ENCODE data around the gene BID. TPM values are rescaled to one million over a fixed set of nuclear protein-coding genes. Genes with fewer than 3 reads are reported as not detected.

The BID gene
- total RNA-seq, 4 donors from 2014 or later: 11.8 to 26.6 (median 18.4) TPM

DNA sequence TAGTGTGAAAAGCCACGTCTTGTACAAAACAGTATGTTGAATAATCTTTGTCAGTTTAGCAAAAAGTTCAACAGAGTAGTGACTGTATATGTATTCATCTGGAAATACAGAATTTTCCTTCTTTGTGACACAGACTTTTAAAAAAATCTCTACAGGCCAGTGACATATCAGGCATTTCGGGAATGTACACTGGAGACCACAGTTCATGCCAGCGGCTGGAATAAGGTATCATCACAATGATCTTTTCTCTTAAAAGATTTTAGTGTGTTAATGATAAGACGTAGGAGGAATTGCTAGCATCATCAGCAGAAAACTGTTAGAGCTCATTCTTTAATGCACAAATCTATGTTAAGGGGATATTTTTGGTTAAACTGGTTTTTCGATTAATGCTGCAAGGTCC, 78.3 kb downstream of the BID start:
- H3K36me3 ChIP-seq: peaks cover 16% of the 10 kb centered on the region
- TF ChIP-seq EP300 (IDR thresholded peaks at IDR 0.05) (no peak), POLR2A (IDR thresholded peaks at IDR 0.05) (no peak), POLR2AphosphoS5 (IDR thresholded peaks at IDR 0.05) (no peak)
- TF ChIP-seq, protein P1, sequence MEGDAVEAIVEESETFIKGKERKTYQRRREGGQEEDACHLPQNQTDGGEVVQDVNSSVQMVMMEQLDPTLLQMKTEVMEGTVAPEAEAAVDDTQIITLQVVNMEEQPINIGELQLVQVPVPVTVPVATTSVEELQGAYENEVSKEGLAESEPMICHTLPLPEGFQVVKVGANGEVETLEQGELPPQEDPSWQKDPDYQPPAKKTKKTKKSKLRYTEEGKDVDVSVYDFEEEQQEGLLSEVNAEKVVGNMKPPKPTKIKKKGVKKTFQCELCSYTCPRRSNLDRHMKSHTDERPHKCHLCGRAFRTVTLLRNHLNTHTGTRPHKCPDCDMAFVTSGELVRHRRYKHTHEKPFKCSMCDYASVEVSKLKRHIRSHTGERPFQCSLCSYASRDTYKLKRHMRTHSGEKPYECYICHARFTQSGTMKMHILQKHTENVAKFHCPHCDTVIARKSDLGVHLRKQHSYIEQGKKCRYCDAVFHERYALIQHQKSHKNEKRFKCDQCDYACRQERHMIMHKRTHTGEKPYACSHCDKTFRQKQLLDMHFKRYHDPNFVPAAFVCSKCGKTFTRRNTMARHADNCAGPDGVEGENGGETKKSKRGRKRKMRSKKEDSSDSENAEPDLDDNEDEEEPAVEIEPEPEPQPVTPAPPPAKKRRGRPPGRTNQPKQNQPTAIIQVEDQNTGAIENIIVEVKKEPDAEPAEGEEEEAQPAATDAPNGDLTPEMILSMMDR (IDR thresholded peaks at IDR 0.05): no peak

DNA sequence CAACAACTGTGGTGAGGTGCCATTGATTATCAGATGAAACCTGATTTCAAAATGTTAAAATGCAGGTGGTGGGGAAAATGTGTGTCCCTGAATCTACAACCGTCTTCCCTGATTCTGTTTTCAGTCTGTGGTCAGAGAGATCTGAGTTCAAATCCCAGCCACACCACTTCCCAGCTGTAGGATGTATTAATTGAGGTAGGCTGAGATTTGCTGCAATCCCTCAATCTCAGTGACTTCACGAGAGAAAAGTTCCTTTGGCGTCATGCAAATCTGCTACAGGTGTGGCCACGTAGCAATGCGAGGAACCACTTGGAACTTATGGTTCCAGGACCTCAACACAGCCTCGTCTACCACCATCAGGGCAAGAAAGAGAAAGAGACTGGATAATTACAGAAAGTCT, 79.5 kb downstream of the BID start:
- Histone ChIP-seq H3K9me3 (no peaks in the 10 kb centered on the region), H3K4me3 (no peak overlapping the region), H3K27me3 (no peaks in the 10 kb centered on the region), H3K36me3 (peaks cover 23% of the 10 kb centered on the region), H3K27ac (no peak overlapping the region), H3K4me1 (no peaks in the 10 kb centered on the region)
- no peak for TF ChIP-seq EP300 (IDR thresholded peaks at IDR 0.05)
- TF ChIP-seq, protein P1 (IDR thresholded peaks at IDR 0.05): no peak
- no peak for TF ChIP-seq POLR2A (IDR thresholded peaks at IDR 0.05)
- TF ChIP-seq POLR2AphosphoS5 (IDR thresholded peaks at IDR 0.05): no peak
- WGBS: 77% methylated on average over 6 of the region's 6 CpGs
- DNase-seq (ENCODE audit: low spot score in 2 of 2): no peak

More for the DNA sequence above, 78.3 kb downstream of the BID start:
- no peak for DNase-seq (ENCODE audit: low spot score in 2 of 2)
- H3K27ac ChIP-seq: no peak overlapping the region
- no peaks in the 10 kb centered on the region for H3K27me3 ChIP-seq
- 95% methylated on average over 5 of the region's 5 CpGs for WGBS
- H3K4me3 ChIP-seq: no peak overlapping the region
- H3K4me1 ChIP-seq: no peaks in the 10 kb centered on the region
- no peaks in the 10 kb centered on the region for H3K9me3 ChIP-seq

DNA sequence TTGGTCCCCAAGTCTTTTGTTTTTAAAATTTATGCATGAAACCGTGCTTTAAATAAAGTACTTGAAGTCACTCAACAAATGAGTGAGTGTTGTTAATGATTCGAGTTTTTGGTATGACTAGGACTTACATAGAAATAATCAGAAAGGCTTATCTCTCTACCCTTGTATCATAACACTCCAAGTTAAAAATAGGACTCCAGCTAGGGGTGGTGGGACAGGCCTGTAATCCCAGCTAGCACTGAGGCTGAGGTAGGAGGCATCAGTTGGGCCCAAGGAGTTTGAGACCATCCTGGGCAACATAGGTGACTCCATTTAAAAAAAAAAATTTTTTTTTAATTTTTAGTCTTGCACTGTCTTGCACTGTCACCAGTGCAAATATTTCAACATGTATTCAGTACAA, 80.1 kb downstream of the BID start:
- DNase-seq (ENCODE audit: low spot score in 2 of 2): no peak
- 97% methylated on average over 2 of the region's 2 CpGs for WGBS
- no peaks in the 10 kb centered on the region for H3K27me3 ChIP-seq
- no peak overlapping the region for H3K27ac ChIP-seq
- TF ChIP-seq, protein P1 (IDR thresholded peaks at IDR 0.05): no peak
- H3K9me3 ChIP-seq: no peaks in the 10 kb centered on the region
- H3K36me3 ChIP-seq: peaks cover 29% of the 10 kb centered on the region
- no peak overlapping the region for H3K4me3 ChIP-seq
- H3K4me1 ChIP-seq: no peaks in the 10 kb centered on the region

GRCh38 chr22:17692841-17693240, 81.4 kb downstream of the BID start:
- no peaks in the 10 kb centered on the region for H3K9me3 ChIP-seq
- no peak for TF ChIP-seq POLR2A (IDR thresholded peaks at IDR 0.05)
- no peak for TF ChIP-seq POLR2AphosphoS5 (IDR thresholded peaks at IDR 0.05)
- TF ChIP-seq, protein P1 (IDR thresholded peaks at IDR 0.05): no peak
- no peak for DNase-seq (ENCODE audit: low spot score in 2 of 2)
- WGBS: 84% methylated on average over 4 of the region's 4 CpGs
- peaks cover 33% of the 10 kb centered on the region for H3K36me3 ChIP-seq
- no peak overlapping the region for H3K27ac ChIP-seq
- H3K27me3 ChIP-seq: no peaks in the 10 kb centered on the region
- H3K4me3 ChIP-seq: no peak overlapping the region
- H3K4me1 ChIP-seq: no peaks in the 10 kb centered on the region

DNA sequence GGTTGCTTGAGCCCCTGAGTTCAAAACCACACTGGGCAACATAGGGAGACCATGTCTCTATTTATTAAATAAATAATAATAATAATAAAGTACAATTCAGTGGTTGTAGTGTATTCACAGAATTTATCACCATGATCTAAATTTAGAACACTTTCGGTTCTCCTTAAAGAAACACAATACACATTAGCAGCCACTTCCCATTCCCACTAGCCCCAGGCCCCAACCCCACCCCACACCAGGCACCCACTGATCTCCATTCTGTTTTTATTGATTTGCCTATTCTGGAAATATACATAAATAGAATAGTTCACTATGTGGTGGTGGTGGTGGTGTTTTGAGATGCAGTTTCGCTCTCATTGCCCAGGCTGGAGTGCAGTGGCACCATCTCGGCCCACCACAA, 90.0 kb downstream of the BID start:
- no peak for DNase-seq (ENCODE audit: low spot score in 2 of 2)
- no peaks in the 10 kb centered on the region for H3K27me3 ChIP-seq
- 88% methylated on average over 3 of the region's 3 CpGs for WGBS
- H3K4me1 ChIP-seq: no peaks in the 10 kb centered on the region
- H3K27ac ChIP-seq: no peak overlapping the region
- no peak overlapping the region for H3K4me3 ChIP-seq
- no peaks in the 10 kb centered on the region for H3K9me3 ChIP-seq
- H3K36me3 ChIP-seq: peaks cover 16% of the 10 kb centered on the region
- TF ChIP-seq POLR2AphosphoS5 (IDR thresholded peaks at IDR 0.05) (no peak), POLR2A (IDR thresholded peaks at IDR 0.05) (no peak), EP300 (IDR thresholded peaks at IDR 0.05) (no peak)
- TF ChIP-seq, protein P1 (IDR thresholded peaks at IDR 0.05): no peak

Other genes with a start within 250 kb of the BID start
- gene SLC25A18, start 211.0 kb downstream of the BID start, total RNA-seq: 1 to 10 TPM in 2 of 4 donors, under 1 TPM in 2; 0.26 to 3.1 (median 0.80) TPM
- 100 to 1,000 TPM; 106 to 128 (median 115) TPM for gene ATP6V1E1, start 145.7 kb downstream of the BID start, total RNA-seq
- gene BCL2L13, start 135.7 kb downstream of the BID start, total RNA-seq: 10 to 100 TPM; 56.6 to 71.3 (median 68.9) TPM

All from suprapubic skin (tissue), 4 donors.